Measurements from ENCODE around the gene FNIP1. TPM values are rescaled to one million over a fixed set of nuclear protein-coding genes. Genes with fewer than 3 reads are reported as not detected.

The FNIP1 gene
- total RNA-seq, 4 donors from 2014 or later, result 40.7 to 75.0 (median 62.8) TPM

DNA sequence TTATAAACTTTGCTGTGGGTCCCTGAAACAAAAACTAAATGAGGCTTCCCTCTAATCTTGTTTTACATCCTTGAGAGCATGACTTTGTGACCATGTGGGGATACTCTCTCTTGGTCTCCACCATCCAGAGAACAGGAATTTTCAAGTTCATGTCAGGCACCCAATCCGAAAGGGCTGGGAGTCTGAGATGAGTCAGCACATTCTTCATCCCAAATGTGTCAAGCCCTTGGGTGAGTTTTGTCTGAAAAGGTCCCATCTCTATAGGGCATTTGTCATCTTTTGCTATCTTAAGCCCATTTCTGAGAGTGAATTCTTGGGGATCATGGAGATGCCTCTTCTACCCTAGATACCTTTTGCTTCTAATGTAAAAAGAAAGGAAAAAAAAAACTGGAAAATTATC is 134.9 kb downstream of the FNIP1 start:
- WGBS, 2 donors (ENCODE audit: low coverage in 1 of 2), result 82% methylated on average over 1 of the region's 1 CpG; no CpG with 5 or more reads in 1 of the 2 donors
- Histone ChIP-seq H3K9me3 (peaks cover 0 to 17% (median 0%) of the 10 kb centered on the region in 3 donors), H3K27ac (no peak overlapping the region), H3K4me3 (no peak overlapping the region), H3K36me3 (peaks cover 0 to 46% of the 10 kb centered on the region in 2 donors), H3K27me3 (no peaks in the 10 kb centered on the region), H3K4me1 (peaks cover 0 to 27% (median 0%) of the 10 kb centered on the region in 3 donors)
- ATAC-seq, result no peak
- TF ChIP-seq POLR2A (IDR thresholded peaks at IDR 0.05) (no peak), CTCF (IDR thresholded peaks at IDR 0.05) (no peak), POLR2AphosphoS5 (IDR thresholded peaks at IDR 0.05) (no peak)

DNA sequence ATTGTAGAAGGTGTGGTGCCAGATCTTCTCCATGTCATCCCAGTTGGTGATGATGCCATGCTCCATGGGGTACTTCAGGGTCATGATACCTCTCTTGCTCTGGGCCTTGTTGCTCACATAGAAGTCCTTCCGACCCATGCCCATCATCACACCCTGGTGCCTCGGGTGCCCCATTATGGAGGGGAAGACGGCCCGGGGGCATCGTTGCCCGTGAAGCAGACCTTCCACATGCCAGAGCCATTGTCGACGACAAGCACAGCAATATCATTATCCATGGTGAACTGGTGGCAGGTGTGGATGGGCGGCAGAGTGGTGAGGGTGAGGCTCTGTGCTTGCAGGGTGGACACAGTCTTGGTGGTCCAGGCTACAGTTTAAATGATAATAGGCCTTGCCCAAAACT is 137.0 kb downstream of the FNIP1 start:
- Histone ChIP-seq H3K9me3 (peaks cover 0 to 17% (median 0%) of the 10 kb centered on the region in 3 donors), H3K4me1 (peaks cover 0 to 32% (median 0%) of the 10 kb centered on the region in 3 donors), H3K4me3 (no peak overlapping the region), H3K27ac (no peak overlapping the region), H3K27me3 (no peaks in the 10 kb centered on the region), H3K36me3 (peaks cover 0 to 49% of the 10 kb centered on the region in 2 donors)
- WGBS, 2 donors (ENCODE audit: low coverage in 1 of 2), result no CpG with 5 or more reads among the region's 9 CpGs
- TF ChIP-seq POLR2A (IDR thresholded peaks at IDR 0.05), result no peak
- no peak for TF ChIP-seq POLR2AphosphoS5 (IDR thresholded peaks at IDR 0.05)
- no peak for TF ChIP-seq CTCF (IDR thresholded peaks at IDR 0.05)
- TF ChIP-seq EP300 (IDR thresholded peaks at IDR 0.05), result no peak
- ATAC-seq, result no peak

DNA sequence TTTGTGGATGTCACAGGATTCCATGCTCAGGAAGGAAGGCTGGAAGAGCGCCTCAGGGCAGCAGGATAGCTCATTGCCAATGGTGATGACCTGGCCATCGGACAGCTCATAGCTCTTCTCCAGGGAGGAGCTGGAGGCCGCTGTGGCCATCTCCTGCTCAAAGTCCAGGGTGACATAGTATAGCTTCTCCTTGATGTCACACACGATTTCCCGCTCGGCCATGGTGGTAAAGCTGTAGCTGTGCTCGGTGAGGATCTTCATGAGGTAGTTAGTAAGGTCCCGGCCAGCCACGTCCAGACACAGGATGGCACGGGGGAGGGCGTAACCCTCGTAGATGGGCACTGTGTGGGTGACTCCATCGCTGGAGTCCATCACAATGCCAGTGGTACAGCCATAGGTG is 137.5 kb downstream of the FNIP1 start:
- no peak for ATAC-seq
- whole genome bisulfite sequencing, 2 donors (ENCODE audit: low coverage in 1 of 2), result 95 to 97% methylated on average over 6 to 8 of the region's 13 CpGs
- Histone ChIP-seq H3K4me1 (peaks cover 0 to 38% (median 0%) of the 10 kb centered on the region in 3 donors), H3K27me3 (no peaks in the 10 kb centered on the region), H3K27ac (no peak overlapping the region), H3K4me3 (no peak overlapping the region), H3K36me3 (peaks cover 0 to 49% of the 10 kb centered on the region in 2 donors), H3K9me3 (peaks cover 0 to 17% (median 0%) of the 10 kb centered on the region in 3 donors)
- TF ChIP-seq EP300 (IDR thresholded peaks at IDR 0.05) (no peak), POLR2A (IDR thresholded peaks at IDR 0.05) (no peak), POLR2AphosphoS5 (IDR thresholded peaks at IDR 0.05) (no peak), CTCF (IDR thresholded peaks at IDR 0.05) (no peak)

GRCh38 chr5:131654776-131655175 is 142.0 kb downstream of the FNIP1 start:
- H3K36me3 ChIP-seq, result peaks cover 3 to 50% of the 10 kb centered on the region in 2 donors
- 77 to 100% methylated on average over 2 of the region's 2 CpGs for WGBS, 2 donors (ENCODE audit: low coverage in 1 of 2)
- H3K4me3 ChIP-seq, result no peak overlapping the region

More at GRCh38 chr5:131654776-131655175, 142.0 kb downstream of the FNIP1 start:
- ATAC-seq, result no peak
- peaks cover 0 to 13% (median 0%) of the 10 kb centered on the region in 3 donors for H3K4me1 ChIP-seq
- H3K27me3 ChIP-seq, result no peaks in the 10 kb centered on the region
- no peak overlapping the region for H3K27ac ChIP-seq
- TF ChIP-seq POLR2AphosphoS5 (IDR thresholded peaks at IDR 0.05), result no peak
- TF ChIP-seq EP300 (IDR thresholded peaks at IDR 0.05), result no peak
- no peak for TF ChIP-seq POLR2A (IDR thresholded peaks at IDR 0.05)
- no peak for TF ChIP-seq CTCF (IDR thresholded peaks at IDR 0.05)
- no peaks in the 10 kb centered on the region for H3K9me3 ChIP-seq
